Endodermal cell (in vitro differentiated cells): ENCODE measurements around the gene MED17. TPM values are rescaled to one million over a fixed set of nuclear protein-coding genes. Genes with fewer than 3 reads are reported as not detected.

ENCODE experiments used
- DNase-seq: peaks from one replicate; pipeline ENCODE4 v3.0.0-alpha.2; 2017
- H3K27ac ChIP-seq: 2 replicates; pipeline ENCODE4 v1.5.1; 2013; ENCODE audit warnings: mild to moderate bottlenecking, low read depth, low read length, moderate library complexity
- H3K27me3 ChIP-seq: 2 replicates; pipeline ENCODE4 v1.6.1; 2013; ENCODE audit warnings: mild to moderate bottlenecking, low read length, moderate library complexity; ENCODE audit not compliant: insufficient read depth, control insufficient read depth, poor library complexity, severe bottlenecking
- H3K36me3 ChIP-seq: 2 replicates; pipeline ENCODE4 v1.7.0; 2013; ENCODE audit warnings: mild to moderate bottlenecking, low read length, moderate library complexity; ENCODE audit not compliant: control insufficient read depth, insufficient read depth
- H3K4me1 ChIP-seq: one replicate; pipeline ENCODE4 v1.7.0; 2013; ENCODE audit warnings: low read length; ENCODE audit not compliant: control insufficient read depth, insufficient read depth
- H3K4me3 ChIP-seq: 2 replicates; pipeline ENCODE4 v1.5.1; 2013; ENCODE audit warnings: mild to moderate bottlenecking, low read length, moderate library complexity
- H3K9ac ChIP-seq: 2 replicates; pipeline ENCODE4 v1.6.1; 2013; ENCODE audit warnings: mild to moderate bottlenecking, low read length, moderate library complexity; ENCODE audit not compliant: poor library complexity, severe bottlenecking; ENCODE audit errors: extremely low read depth
- H3K9me3 ChIP-seq: 2 replicates; pipeline ENCODE4 v1.6.1; 2013; ENCODE audit warnings: mild to moderate bottlenecking, low read length, moderate library complexity; ENCODE audit not compliant: control insufficient read depth
- H3K27ac Mint-ChIP-seq: 2 replicates; pipeline ENCODE4 v1.8.0; 2020; ENCODE audit warnings: mixed read lengths
- H3K27me3 Mint-ChIP-seq: 2 replicates; pipeline ENCODE4 v1.8.0; 2021; ENCODE audit warnings: mild to moderate bottlenecking, mixed read lengths; ENCODE audit not compliant: insufficient read depth
- H3K36me3 Mint-ChIP-seq: 2 replicates; pipeline ENCODE4 v1.8.0; 2020; ENCODE audit warnings: low read depth, mixed read lengths
- H3K4me1 Mint-ChIP-seq: 2 replicates; pipeline ENCODE4 v1.8.0; 2020; ENCODE audit warnings: mixed read lengths
- H3K4me3 Mint-ChIP-seq: 2 replicates; pipeline ENCODE4 v1.8.0; 2020; ENCODE audit warnings: mild to moderate bottlenecking, moderate library complexity, mixed read lengths
- H3K9me3 Mint-ChIP-seq: 2 replicates; pipeline ENCODE4 v1.8.0; 2020; ENCODE audit warnings: mild to moderate bottlenecking, mixed read lengths
- CTCF ChIP-seq: fragments of 200-600 bp; sonication (generic); conservative IDR thresholded peaks from 2 replicates; pipeline ENCODE4 v1.5.0; 2021; ENCODE audit warnings: antibody characterized with exemption, mild to moderate bottlenecking
- WGBS, 2 experiments: methylation state at CpG; one replicate each; pipeline versions ENCODE4 v1.1.5 to v1.1.7; 2013; ENCODE audit warnings: missing lambda C conversion rate in 2 of 2, mixed read lengths in 1 of 2; ENCODE audit not compliant: insufficient coverage in 1 of 2, insufficient read length in 1 of 2; 5-methylcytosine and 5-hydroxymethylcytosine counted together
- total RNA-seq, 2 donors: library from RNA; stranded (reverse); fragmentation: NEBNext Ultra II Directional in 1 of 2; extraction: Animal tissue kit (Norgen Biotek cat#: 25700) in 1 of 2; gene quantifications; 2 replicates in 1 of 2; 3 replicates in 1 of 2; pipeline ENCODE4 v1.2.1, GENCODE V29; 2021

MED17 gene
- total RNA-seq, 2 donors from 2014 or later, result 40.6 to 46.2 TPM

- H3K36me3 Mint-ChIP-seq, result peaks cover 3% of the 10 kb centered on the region
- TF ChIP-seq CTCF, result no peak
- peaks cover 48% of the 10 kb centered on the region for H3K4me1 Mint-ChIP-seq
- H3K9ac ChIP-seq, result no peak overlapping the region
- no peak for DNase-seq
- H3K27ac ChIP-seq, result no peak overlapping the region
- no peaks in the 10 kb centered on the region for H3K9me3 ChIP-seq
- no peaks in the 10 kb centered on the region for H3K9me3 Mint-ChIP-seq
- H3K4me3 Mint-ChIP-seq, result no peak overlapping the region
- 93 to 96% methylated on average over 13 to 14 of the region's 14 CpGs for WGBS, 2 experiments
- peaks cover 25% of the 10 kb centered on the region for H3K4me1 ChIP-seq
- H3K4me3 ChIP-seq, result no peak overlapping the region
- H3K27ac Mint-ChIP-seq, result no peak overlapping the region
- H3K27me3 ChIP-seq, result no peaks in the 10 kb centered on the region
- no peaks in the 10 kb centered on the region for H3K27me3 Mint-ChIP-seq
- H3K36me3 ChIP-seq, result peaks cover 5% of the 10 kb centered on the region
These were observed 36.8 kb downstream of the MED17 start for GRCh38 chr11:93820847-93821246.

GRCh38 chr11:93821617-93822016 is 37.5 kb downstream of the MED17 start:
- Histone ChIP-seq H3K27me3 (no peaks in the 10 kb centered on the region), H3K4me3 (no peak overlapping the region), H3K27ac (no peak overlapping the region), H3K9ac (no peak overlapping the region), H3K36me3 (no peaks in the 10 kb centered on the region), H3K9me3 (no peaks in the 10 kb centered on the region), H3K4me1 (peaks cover 25% of the 10 kb centered on the region)
- Mint-ChIP-seq H3K9me3 (no peaks in the 10 kb centered on the region), H3K36me3 (no peaks in the 10 kb centered on the region), H3K27me3 (no peaks in the 10 kb centered on the region), H3K27ac (no peak overlapping the region), H3K4me3 (no peak overlapping the region), H3K4me1 (peaks cover 45% of the 10 kb centered on the region)
- DNase-seq, result no peak
- TF ChIP-seq CTCF, result no peak
- WGBS, 2 experiments, result 85 to 100% methylated on average over 2 of the region's 2 CpGs

- Histone ChIP-seq H3K4me1 (peaks cover 21% of the 10 kb centered on the region), H3K27me3 (no peaks in the 10 kb centered on the region), H3K4me3 (no peak overlapping the region), H3K27ac (no peak overlapping the region), H3K9me3 (no peaks in the 10 kb centered on the region), H3K36me3 (no peaks in the 10 kb centered on the region), H3K9ac (no peak overlapping the region)
- 93 to 96% methylated on average over 5 of the region's 5 CpGs for WGBS, 2 experiments
- H3K4me3 Mint-ChIP-seq, result no peak overlapping the region
- H3K36me3 Mint-ChIP-seq, result no peaks in the 10 kb centered on the region
- H3K27me3 Mint-ChIP-seq, result no peaks in the 10 kb centered on the region
- TF ChIP-seq CTCF, result no peak
- no peaks in the 10 kb centered on the region for H3K9me3 Mint-ChIP-seq
- peaks cover 42% of the 10 kb centered on the region for H3K4me1 Mint-ChIP-seq
- H3K27ac Mint-ChIP-seq, result no peak overlapping the region
- no peak for DNase-seq
These were observed 38.3 kb downstream of the MED17 start for GRCh38 chr11:93822359-93822758.
